ENCODE data around the gene CEP44.
"Not testable (repeated sequence)": the region's sequence is repeated elsewhere in the genome, so short reads cannot be mapped to it uniquely, and the experiment has no call there.

GRCh38 chr4:174380206-174380605 lies 96.5 kb downstream of the CEP44 start:
- TF ChIP-seq EZH2 (IDR thresholded peaks at IDR 0.05; ENCODE audit: insufficient read depth, poor library complexity, severe bottlenecking); EZH2phosphoT487 (IDR thresholded peaks at IDR 0.05; ENCODE audit: insufficient read depth, low read depth): not testable (repeated sequence)

All from GM23248 (cell line).